Gastrocnemius medialis (tissue), 4 donors: Measurements from ENCODE around the gene PPEF2.

Source experiments
- POLR2A ChIP-seq, 2 donors: fragments of 450-650 bp; IDR thresholded peaks; one replicate each; pipeline ENCODE4 v1.6.1; 2017; ENCODE audit warnings: antibody characterized with exemption in 2 of 2, mild to moderate bottlenecking in 2 of 2, moderate library complexity in 2 of 2
- TF ChIP-seq, protein P1 (sequence below), 5 experiments: fragments of 450-650 bp in 3 of 5; fragments of 200-600 bp in 2 of 5; sonication (generic) in 2 of 5; IDR thresholded peaks in 4 of 5; conservative IDR thresholded peaks in 1 of 5; 1 replicate in 4 of 5; 2 replicates in 1 of 5; pipeline ENCODE4 v1.5.1; 2016 to 2019; ENCODE audit warnings: antibody characterized with exemption in 5 of 5, mild to moderate bottlenecking in 3 of 5, moderate library complexity in 3 of 5

DNA sequence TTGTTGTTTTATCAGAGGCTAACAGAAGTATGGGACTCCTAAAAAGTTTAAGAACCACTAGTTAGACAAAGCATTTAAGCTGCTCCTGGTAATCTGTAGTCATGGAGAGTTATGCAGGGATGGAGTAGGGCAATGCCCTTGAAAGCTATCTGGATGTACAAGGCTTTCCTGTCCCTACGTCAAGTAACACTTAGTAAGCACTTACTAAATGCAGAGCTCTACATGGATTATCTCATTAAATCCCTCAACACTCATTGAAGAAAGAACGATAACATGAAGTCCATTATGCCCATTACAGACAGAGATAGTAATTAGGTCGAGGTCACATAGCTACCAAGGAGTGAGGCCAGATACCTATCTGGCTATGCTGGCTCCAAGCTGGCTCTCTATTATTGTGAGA lies 33.2 kb downstream of the PPEF2 start:
- no peak for TF ChIP-seq POLR2A (IDR thresholded peaks at IDR 0.05)
- TF ChIP-seq, protein P1, sequence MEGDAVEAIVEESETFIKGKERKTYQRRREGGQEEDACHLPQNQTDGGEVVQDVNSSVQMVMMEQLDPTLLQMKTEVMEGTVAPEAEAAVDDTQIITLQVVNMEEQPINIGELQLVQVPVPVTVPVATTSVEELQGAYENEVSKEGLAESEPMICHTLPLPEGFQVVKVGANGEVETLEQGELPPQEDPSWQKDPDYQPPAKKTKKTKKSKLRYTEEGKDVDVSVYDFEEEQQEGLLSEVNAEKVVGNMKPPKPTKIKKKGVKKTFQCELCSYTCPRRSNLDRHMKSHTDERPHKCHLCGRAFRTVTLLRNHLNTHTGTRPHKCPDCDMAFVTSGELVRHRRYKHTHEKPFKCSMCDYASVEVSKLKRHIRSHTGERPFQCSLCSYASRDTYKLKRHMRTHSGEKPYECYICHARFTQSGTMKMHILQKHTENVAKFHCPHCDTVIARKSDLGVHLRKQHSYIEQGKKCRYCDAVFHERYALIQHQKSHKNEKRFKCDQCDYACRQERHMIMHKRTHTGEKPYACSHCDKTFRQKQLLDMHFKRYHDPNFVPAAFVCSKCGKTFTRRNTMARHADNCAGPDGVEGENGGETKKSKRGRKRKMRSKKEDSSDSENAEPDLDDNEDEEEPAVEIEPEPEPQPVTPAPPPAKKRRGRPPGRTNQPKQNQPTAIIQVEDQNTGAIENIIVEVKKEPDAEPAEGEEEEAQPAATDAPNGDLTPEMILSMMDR (IDR thresholded peaks at IDR 0.05 in 4 of 5, conservative IDR thresholded peaks at IDR 0.05 in 1 of 5) = no peak
